HG03095 (cell line): Measurements from ENCODE around the gene OPALIN.

Experiments
- ATAC-seq: cut with Tn5 transposase; IDR thresholded peaks from one replicate; pipeline ENCODE4 v1.9.1; 2021; ENCODE audit warnings: moderate library complexity; ENCODE audit not compliant: unreplicated experiment

The OPALIN gene

DNA sequence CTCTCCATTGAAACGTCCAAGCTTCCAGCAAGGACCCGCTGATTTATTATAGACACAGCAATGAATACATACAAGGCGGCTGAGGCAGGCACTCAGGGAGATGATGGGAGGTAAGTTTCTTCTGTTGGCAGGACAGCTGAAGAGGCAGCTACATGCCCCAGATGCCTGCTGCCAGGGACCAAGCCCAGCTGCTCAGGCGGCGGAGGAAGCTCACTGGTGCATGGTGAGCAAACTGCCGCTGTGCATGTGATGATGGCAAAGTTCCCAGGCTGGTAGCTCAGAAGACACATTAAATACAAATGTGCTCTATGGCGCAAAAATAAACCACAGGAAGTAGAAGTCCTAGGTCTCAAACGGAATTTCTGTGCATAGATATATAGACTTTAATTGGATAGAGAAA is 52.3 kb downstream of the OPALIN start:
- no peak for ATAC-seq

DNA sequence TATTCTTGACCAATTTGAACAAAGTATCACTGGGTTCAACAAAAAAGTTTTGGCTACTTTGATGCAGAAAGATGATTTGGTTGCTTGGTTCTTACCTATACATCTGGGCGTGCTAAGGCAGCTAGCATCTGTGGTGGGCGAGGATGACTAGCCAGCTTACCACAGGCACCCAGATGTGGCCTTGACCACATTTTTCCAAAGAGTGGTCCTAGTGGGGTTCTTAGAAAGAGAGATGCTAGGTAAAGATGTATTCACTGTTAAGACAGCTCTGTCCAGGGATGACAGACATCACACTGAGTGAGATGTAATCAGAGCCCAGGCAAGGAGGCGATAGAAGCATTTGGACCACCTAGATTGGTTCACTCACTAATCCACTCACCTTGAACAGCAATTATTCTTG is 53.8 kb downstream of the OPALIN start:
- ATAC-seq = no peak

DNA sequence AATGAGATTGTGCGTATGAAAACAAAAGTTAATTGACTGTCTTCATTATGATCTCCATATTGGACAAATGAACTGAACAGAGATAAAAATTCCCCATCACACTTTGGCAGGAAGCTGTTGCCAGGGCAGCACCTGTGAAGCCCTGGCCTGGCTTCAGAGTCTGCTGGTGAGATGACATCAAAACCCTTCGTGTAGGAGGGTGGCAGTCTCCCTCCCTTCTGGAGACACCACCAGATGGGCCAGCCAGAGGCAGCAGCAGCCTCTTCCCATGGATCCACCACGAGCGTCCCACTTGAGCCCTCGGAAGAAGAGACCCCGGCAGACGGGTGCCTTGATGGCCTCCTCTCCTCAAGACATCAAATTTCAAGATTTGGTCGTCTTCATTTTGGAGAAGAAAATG is 54.6 kb downstream of the OPALIN start, which contains the start of gene DNTT:
TSS of gene DNTT (plus strand) at position 205 of the 400 bp plus-strand sequence. CDS start at position 269, 64 bp downstream.
- ATAC-seq = no peak

DNA sequence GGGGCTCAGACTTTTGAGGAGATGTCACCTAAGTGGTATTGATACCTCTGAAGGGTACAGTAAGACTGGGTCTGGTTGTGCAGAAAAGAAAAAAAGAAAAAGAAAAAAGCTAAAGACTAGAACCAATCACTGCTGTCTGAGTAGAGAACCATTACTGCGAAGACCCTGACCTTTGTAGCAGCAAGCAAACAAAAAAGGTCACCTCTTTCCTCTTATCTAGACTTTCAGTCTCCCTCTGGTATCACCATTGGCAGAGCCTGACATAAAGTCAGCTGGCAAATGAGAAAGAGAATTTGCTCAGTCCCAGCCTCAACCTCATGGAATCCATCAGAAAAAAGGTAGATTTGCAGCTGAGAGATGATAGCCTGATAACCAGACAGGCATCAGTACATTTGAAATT is 57.2 kb downstream of the OPALIN start:
- no peak for ATAC-seq

DNA sequence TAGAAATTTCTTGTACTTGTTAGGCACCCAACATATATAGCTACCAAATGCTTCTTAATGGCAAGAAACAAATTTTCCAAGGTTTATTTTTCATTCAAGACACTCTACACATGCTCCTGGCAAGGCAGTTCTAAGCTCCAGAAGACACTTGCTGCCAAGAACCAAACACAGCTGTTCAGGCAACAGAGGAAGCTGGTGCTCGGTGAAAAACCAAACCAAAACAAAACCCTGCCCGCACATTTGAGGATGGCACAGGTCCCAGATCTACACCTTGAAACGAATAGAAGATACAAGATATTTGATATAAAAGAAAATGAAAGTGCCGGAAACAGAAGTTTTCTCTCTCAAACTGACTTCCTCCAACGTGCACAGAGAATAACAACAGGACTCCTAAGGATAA is 59.4 kb downstream of the OPALIN start:
- ATAC-seq = no peak

DNA sequence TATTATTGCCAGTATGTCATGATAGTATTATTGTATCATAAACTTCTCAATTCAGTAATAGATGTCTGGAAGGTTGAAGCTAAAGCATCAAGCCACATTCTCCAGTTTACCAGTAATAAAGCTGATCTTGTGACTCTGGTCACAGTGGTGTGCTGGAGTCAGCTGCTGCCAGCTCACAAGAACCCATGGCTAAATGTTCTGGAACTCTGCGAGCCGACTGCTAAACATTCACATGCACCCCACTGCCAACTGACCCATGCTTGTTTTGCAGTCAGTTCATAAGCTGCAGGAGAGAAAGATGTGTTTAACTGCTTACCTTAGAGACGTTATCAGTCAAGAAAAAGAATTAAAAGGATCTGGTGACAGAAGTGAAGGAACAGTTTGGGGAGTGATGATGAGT is 60.4 kb downstream of the OPALIN start:
- no peak for ATAC-seq

GRCh38 chr10:96297486-96297885 is 61.3 kb downstream of the OPALIN start:
- no peak for ATAC-seq

- ATAC-seq = no peak
Measured at GRCh38 chr10:96295475-96295874, 63.3 kb downstream of the OPALIN start.
